Fibroblast of peridontal ligament (primary cell): Measurements from ENCODE around the gene TMEM72.
"Not testable (repeated sequence)": the region's sequence is repeated elsewhere in the genome, so short reads cannot be mapped to it uniquely, and the experiment has no call there.

ENCODE experiments used
- DNase-seq: peaks from one replicate; pipeline ENCODE4 v3.0.0-alpha.2; 2010; ENCODE audit errors: extremely low read depth

TMEM72 gene

DNA sequence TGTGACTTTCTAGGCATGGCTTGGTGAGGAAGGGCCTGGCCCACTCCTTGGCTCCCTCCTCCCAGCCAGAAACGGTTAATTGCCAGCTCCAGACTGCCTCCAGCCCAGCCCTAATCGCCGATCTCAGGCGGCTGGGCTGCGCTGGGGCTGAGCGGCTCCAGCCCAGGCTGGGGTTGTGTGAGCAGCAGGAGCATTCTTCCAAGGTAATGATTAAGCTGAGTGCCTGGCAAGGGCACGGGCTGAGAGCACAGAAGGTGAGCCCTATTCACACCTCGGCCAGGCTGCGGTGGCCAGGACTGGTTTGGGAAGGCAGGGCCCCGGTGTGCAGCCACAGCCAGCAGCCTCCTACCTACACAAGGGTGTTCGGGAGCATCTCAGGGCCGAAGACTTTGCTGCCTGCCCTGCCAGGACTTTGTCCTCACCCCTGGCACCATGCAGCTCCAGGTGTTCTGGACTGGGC is at the start of gene TMEM72:
Gene TMEM72 (plus strand): TSS at position 257 of the 460 bp plus-strand sequence. CDS start 176 bp downstream, at position 433.
- no peak for DNase-seq

DNA sequence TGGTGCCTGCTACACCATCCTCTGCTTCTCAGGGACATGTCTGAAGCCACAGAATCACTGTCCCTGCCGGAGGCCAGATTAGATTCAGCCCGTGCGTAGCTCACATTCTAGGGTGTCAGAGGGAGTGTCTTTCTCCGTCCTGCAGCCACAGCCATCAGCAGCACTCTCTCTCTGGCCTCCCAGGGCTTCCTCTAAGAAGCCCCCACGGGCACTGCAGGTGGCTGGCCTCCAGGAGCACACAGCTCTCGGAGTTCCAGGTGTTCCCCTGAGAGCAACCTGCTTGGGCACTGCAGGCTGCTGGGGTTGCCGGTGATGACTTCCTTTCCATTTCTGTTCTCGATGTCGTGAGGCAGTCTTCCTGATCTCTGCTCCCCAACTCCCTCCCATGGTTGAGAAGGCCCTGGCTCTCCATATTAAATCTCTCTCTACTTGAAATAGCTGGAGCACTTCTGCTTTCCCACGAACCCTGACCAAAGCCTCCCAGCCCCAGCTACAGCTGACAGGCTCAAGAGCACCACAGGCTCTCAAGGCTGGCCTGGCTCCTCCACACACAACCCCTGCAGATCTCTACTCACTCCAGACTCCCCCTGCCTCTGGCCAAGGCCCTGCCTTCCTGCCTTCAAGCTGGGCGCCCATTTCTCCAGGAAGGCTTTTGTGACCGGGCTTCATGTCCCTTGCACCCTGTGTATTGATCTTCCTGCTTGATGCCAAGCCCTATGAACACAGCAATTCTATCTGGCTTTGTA is 49.0 kb upstream of the TMEM72 start:
- no peak for DNase-seq

DNA sequence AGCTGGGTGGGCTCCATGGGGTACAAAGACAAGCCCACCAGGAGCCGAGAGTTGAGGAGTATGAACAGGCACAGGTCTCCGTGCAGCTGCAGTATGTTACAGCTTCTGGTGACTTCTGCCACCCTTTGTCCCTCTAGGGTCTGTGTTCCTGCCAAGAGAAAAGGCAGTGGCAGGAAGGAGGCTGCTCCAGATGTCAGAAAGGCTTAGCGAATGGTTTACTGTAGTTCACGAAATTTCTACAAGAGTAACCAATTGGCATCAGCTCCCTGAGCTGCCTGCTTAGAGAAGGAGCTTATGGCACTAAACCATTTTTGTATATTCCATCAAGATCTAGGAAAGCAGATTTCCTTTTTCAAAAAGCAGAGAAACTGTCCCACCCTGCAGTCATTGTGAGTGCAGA is 48.2 kb upstream of the TMEM72 start:
- DNase-seq: no peak

GRCh38 chr10:44863344-44864047 is 47.6 kb upstream of the TMEM72 start:
- DNase-seq: no peak

DNA sequence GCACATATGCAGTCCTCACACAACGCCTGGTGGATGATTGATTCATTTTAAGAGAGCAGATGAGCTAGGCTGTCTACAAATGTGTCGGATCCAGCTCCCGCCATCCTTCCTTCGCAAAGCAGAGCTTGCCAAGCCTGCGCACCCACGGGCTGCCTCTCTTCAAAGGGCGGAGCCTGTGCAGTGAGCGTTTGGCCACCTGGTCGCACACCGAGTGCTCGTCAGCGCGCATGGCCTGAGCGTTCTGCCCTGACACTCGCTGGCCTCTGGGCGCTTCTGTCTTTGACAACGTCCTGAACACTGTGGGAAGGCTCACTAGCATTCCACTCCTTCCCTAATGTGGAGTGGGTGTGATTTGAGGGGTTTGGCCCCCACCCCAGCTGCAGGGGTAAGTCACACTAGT is 47.1 kb upstream of the TMEM72 start:
- DNase-seq: no peak

DNA sequence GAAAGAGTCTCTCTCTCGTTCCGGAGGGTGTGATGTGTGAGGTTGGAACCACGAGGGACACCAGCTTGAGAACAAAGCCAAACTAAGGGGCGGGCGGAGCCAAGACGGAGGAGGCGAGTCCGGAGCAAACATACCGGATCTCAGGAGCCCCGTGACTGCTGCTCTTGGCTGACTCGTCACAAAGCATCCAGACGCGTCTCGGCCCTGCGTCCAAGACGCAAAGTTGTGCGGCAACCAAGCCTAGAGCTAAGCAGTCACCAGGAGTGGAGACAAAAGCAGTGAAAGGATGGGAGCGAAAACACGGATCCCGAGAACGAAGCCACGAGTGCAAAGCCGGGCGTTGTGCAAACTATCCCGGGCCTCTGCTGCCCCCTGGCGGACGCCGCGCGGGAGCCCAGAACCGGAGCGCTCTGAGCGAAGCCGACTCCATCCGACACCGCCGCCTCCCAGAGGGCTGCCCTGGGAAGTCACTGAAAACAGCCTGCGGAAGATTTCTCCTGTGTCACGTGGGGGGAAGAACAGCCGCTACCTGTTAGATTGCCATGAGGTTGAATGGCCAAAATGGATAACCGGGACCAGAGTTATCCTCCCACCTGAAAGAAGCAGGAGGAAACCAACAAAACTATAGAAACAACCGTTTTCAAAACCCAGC is 46.4 kb upstream of the TMEM72 start:
- DNase-seq: peak; percentile 82

DNA sequence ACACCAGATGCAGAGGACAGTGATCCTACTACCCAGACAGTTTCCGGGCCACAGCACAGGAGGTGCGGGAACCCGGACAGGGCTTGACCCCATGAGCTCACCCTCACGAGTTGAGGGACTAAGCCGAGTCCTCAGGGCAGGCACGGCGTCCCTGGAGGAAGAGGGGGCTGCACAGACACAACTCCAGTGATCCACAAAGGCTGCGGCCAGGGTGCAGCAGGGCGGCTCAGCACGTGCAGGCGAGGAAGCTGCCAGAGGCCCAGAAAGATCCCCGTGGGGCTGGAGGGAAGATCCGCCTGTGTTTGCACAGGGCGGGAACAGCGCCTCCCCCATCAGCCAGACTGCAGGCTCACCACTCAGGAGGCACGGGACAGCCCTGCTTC is 45.9 kb upstream of the TMEM72 start:
- no peak for DNase-seq

DNA sequence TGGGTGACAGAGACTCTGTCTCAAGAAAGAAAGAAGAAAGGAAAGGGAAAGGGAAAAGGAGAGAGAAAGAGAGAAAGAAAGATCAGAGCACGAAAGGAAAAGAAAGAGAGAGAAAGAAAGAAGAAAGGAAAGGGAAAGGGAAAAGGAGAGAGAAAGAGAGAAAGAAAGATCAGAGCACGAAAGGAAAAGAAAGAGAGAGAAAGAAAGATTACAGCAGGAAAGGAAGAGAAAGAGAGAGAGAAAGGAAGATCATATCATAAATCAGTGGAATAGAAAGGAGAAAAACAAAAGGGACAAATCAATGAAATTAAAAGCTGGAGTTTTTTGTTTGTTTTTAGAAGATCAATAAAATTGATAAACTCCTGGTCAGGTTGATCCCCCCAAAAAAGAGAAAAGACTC is 44.8 kb upstream of the TMEM72 start:
- not testable (repeated sequence) for DNase-seq

DNA sequence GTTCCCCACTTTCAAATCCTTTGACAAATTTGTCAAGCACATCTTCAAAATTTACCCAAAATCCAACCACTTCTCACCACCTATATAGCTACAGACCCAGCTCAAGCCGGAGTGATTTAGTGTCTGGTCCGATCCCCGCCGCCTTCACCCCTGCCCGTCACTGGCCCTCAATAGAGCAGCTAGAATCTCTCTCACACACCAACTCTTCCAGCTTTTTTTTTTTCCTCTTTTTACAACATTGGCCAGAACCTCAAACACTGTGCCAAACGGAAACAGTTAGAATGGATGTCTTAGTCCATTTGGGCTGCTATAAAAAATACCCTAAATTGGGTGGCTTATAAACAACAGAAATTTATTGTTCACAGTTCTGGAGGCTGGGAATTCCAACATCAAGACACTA is 41.1 kb upstream of the TMEM72 start:
- no peak for DNase-seq

DNA sequence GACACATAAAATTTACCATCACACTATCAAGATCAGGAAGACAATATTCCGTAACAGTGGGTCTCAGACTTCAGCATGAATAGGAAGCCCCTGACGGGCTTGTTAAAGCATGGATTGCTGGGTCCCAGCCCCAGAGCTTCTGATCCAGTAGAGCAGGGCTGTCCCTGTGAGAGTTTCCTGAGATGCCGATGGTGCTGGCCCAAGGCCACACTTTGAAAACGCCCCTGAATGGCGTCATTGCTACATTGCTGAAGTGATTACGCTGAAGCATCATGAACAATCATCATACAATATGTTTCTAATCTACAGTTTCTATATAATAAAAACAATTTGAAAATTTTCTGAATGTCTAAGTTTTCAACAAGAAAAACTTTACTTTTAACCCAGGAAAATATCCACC is 38.0 kb upstream of the TMEM72 start:
- DNase-seq: peak; percentile 51

- DNase-seq: peak; percentile 53
Measured at GRCh38 chr10:44874166-44874565, 37.0 kb upstream of the TMEM72 start.

DNA sequence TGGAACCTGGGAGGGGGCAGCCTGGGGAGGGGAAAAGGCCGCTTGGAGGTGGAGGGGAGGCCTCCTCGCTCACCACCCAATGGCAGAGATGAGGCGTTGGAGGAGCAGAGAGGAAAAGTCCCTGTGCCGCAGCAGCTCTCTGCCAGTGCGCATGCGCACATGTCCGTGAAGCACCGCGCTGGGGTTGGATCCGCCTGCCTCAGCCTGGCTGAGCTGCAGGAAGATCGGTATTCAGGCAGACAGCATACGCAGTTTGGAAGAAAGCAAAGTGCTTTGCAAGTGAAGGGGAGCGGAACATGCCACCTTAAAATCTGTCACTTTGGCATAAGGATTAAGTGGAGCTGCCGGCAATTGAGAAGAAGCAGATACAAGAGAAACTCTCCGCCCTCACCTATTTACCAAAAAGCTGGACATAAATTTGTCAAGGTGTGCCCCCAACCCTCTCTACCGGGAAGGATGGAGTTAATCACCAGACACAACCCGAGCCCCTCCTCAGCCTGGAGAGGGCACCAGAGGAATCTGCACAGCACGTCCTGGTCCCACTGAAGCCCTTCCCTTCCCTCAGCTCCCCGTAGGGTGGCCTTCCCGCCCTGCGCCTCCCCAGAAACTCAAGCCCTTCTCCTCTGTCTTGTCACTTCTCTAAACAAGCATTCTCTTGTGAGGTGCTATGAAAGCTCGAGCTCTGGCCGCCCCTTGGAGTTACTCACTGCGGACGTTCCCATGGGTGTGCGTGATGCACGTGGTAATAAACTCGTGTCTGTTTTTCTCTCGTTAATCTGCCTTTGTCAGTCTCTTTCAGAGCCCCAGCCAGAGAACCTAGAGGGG is 32.2 kb upstream of the TMEM72 start:
- DNase-seq: peak; percentile 78

DNA sequence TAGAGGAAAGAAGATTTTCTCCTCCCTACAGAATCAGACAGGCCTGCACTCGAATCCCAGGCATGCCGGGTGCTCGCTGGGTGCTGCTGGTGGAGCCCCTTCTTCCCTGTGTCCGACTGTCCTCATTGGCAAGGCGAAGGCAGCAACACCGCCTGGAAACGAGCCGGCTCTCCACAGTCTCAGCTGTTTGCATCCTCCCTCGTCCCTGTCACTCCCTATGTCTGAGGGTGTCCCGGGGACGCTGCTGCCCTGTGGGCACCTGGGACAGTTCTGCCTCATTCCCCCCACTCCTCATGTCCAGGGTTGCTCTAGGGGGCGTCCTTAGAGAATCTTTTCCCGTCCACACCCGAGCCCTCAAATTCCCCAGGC is 31.6 kb upstream of the TMEM72 start:
- DNase-seq: no peak

DNA sequence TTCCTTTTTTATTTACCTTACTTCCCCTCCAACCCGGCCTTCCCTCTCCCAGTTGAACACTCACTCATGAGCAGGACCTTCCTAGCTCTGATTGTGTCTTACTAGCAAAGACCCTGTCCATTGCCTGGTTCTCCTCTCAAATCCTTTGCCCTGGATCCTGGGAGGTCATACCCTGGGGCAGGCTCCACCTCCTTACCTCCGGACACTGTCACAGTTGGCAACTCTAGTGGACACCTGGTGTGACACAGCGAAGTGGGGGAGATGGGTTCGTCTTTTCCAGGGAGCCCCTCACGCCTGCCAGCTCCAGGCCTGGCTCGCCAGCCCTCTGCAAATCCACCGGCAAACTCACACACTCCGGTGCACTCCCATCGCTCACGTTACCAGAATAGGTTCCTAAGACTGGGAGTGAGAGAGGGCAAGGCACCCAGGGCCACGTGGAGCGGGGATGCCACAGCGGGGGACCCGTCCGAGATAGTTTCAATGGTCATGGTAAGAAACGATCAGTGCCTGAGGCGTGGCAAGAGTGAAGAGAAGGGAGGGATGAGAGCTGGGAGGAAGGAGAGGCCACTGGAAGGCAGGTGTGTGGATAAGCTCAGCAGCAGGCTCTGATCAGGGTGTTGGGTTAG is 30.9 kb upstream of the TMEM72 start:
- no peak for DNase-seq

DNA sequence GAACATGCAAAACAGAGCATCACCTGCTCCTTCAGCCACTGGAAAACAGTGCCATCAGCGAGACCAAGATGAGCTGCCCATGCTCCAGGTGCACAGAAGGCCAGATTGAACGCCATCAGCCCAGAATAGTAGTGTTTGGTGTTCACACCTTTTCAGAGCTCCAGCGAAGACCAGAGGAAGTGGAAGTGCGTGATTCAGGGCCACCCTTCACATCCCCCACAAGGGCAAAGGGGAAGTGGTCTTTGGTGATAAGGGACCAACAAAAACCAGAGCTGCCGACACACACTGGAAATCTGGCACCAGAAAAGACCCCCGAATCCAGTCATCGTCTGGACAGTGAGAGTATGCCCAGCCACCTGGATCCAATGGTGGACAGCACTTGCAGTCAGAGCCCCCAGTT is 29.5 kb upstream of the TMEM72 start:
- no peak for DNase-seq

DNA sequence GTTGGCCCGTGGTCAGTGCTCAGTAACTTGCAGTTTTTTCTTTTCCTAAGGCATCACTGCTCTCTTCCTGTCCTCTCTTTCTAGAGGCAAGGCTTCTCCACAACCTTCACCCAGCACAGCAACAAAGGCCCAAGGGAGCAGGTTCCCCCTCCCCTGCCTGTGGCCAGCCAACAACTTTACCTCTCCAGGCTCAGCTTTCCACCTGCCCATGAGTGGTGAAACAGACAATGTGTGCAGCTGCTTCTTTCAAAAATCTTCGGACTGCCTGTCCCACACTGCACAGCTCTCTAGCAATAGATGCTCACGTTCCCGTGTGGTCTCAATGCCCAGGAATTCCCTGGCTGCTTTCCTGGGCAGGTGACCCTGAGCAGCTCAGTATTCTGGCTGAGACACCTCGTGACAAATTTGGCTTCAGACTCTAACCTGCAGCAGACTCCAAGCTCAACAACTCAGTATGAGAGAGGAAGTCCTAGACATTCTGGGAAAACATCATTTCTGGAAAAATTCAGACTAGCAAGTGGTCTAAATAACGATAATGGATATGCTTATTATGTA is 28.9 kb upstream of the TMEM72 start:
- no peak for DNase-seq

DNA sequence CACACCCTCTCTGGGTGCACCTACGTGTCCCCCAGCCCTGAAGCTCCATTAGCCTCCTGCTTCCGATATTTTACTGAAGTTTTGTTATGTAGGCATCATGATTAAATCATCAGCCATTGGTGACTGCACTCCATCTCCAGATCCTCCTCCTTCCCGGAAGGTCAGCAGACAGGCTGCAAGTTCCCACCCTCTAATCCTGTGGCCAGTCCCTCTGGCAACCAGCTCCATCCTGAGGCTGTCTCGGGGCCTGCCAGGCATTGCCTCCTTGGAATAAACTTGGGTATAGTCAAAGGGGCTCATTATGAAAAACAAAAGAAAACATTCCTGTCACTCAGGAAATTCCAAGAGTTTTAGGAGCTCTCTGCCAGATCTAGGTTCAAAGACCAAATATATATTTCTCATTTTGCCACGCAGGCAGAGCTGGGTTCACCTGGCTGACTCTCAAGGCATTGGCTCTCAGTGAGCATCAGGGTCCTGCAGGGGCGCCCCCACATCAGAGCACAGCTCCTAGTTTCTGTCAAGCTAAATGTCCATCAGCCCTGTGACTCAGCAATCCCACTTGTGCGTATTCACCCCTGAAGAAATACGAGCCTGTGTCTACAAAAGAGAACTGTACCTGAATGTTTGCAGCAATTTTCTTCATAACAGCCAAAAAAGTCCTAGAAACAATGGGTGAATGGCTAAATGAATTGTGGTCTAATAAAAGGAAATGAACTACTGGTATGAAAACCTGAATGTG is 27.4 kb upstream of the TMEM72 start:
- DNase-seq: no peak

DNA sequence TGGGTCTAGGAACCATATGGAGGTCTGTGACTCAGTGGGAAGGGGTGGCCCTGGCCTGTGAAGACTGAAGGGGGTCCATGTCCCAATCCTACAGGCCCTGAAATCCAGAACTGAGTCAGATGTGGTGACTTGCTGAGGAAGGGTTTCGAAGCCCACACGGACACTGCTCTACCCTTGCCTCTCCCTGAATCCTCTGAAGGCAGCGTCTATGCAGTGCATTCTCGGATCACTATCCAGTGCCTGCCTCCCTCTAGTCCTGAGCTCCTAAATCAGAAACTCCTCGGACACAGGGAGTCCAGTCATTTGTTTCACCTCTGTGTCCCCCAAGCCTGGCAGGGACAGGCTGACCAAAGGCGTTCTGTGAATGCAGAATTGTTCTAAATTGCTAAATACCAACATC is 25.4 kb upstream of the TMEM72 start:
- DNase-seq: no peak

- DNase-seq: no peak
Measured at GRCh38 chr10:44886966-44887365, 24.2 kb upstream of the TMEM72 start.

DNA sequence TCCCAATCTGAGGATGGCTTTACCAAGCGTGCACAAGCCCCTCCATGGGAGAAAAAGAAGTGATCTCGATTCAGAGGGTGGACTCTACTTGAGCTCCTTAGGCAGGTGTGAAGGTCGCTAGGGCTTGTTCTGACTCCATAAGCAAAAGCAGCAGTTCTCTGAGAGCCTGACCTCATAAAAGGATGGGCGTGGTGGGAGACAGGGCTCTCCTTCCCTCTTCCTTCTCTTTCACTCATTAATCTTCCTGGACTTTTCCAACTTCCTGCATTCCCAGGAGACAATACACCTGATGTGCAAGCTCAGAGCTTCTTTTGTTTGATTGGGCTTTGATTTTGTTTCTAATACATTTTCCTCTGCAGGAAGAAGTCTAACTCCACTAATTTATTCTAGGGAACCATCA is 22.3 kb upstream of the TMEM72 start:
- no peak for DNase-seq

DNA sequence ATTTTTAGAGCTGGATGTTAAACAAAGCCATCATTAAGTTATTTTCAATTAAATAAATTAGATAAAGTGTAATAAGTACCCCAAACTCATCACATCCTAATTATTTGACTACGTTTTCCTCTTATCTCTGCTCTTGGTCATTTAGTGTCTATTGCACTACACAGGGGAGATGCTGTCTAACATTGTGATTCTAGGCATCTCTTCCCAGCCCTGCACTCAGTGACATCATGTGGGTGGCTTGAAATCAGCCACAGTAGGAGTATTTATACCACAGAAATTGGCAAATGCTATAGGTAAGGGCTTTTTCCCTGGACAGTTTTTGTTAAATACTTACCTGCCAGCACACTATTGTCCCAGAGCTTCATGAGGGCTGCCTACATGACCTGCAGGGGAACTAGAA is 21.3 kb upstream of the TMEM72 start:
- DNase-seq: no peak
